Dendritic cell treated with granulocyte-macrophage colony-stimulating factor and Interleukin-4, amounts not matched to agents 40 ng/mL and 50 ng/mL, for 4 days (primary cell): Measurements from ENCODE around the gene TUBB2A.
"Not testable (repeated sequence)": the region's sequence is repeated elsewhere in the genome, so short reads cannot be mapped to it uniquely, and the experiment has no call there.

ENCODE experiments used
- H3K27ac Mint-ChIP-seq: one replicate; pipeline ENCODE4 v1.8.0; 2022; ENCODE audit warnings: mild to moderate bottlenecking, mixed read lengths
- H3K27me3 Mint-ChIP-seq: one replicate; pipeline ENCODE4 v1.8.0; 2022; ENCODE audit warnings: mild to moderate bottlenecking, mixed read lengths
- H3K36me3 Mint-ChIP-seq: one replicate; pipeline ENCODE4 v1.8.0; 2022; ENCODE audit warnings: low read depth, mixed read lengths
- H3K4me1 Mint-ChIP-seq: one replicate; pipeline ENCODE4 v1.8.0; 2022; ENCODE audit warnings: low read depth, mixed read lengths
- H3K4me3 Mint-ChIP-seq: one replicate; pipeline ENCODE4 v1.8.0; 2022; ENCODE audit warnings: mild to moderate bottlenecking, moderate library complexity, mixed read lengths
- H3K9me3 Mint-ChIP-seq: one replicate; pipeline ENCODE4 v1.8.0; 2022; ENCODE audit warnings: mixed read lengths
- intact Hi-C: fragments of 100-400 bp; cut with micrococcal nuclease; formaldehyde crosslinking; loops from one replicate; pipeline ENCODE4 v1.15.0; 2022

The TUBB2A gene

GRCh38 chr6:3155416-3155815, 1.9 kb downstream of the TUBB2A start:
- peaks cover 21% of the 10 kb centered on the region for H3K4me1 Mint-ChIP-seq
- H3K27ac Mint-ChIP-seq: not testable (repeated sequence)

DNA sequence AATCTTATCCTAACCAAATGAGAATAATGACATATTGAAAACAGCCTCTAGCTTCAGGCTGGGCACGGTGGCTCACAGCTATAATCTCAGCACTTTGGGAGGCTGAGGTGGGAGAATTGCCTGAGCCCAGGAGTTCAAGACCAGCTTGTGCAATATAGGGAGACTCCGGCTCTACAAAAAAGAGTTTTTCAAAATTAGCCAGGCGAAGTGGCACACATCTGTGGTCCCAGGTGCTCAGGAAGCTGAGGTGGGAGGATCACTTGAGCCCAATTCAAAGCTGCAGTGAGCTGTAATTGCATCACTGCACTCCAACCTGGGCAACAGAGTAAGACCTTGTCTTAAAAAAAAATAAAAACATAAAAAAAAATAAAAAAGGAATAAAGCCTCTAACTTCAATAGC, 4.7 kb downstream of the TUBB2A start:
- no peak overlapping the region for H3K27ac Mint-ChIP-seq
- peaks cover 23% of the 10 kb centered on the region for H3K36me3 Mint-ChIP-seq
- intact Hi-C loops: no loop called here
- peaks cover 3% of the 10 kb centered on the region for H3K9me3 Mint-ChIP-seq
- peaks cover 9% of the 10 kb centered on the region for H3K4me1 Mint-ChIP-seq
- H3K4me3 Mint-ChIP-seq: no peak overlapping the region
- H3K27me3 Mint-ChIP-seq: peaks cover 20% of the 10 kb centered on the region

More at GRCh38 chr6:3155416-3155815, 1.9 kb downstream of the TUBB2A start:
- intact Hi-C loops, H3K4me3 Mint-ChIP-seq, H3K9me3 Mint-ChIP-seq: not testable (repeated sequence)
- H3K36me3 Mint-ChIP-seq: peaks cover 16% of the 10 kb centered on the region
- H3K27me3 Mint-ChIP-seq: peaks cover 40% of the 10 kb centered on the region

- no peak overlapping the region for H3K4me3 Mint-ChIP-seq
- H3K27ac Mint-ChIP-seq: no peak overlapping the region
- H3K9me3 Mint-ChIP-seq: peaks cover 9% of the 10 kb centered on the region
- peaks cover 18% of the 10 kb centered on the region for H3K27me3 Mint-ChIP-seq
- intact Hi-C loops: no loop called here
- H3K4me1 Mint-ChIP-seq: peaks cover 8% of the 10 kb centered on the region
- peaks cover 27% of the 10 kb centered on the region for H3K36me3 Mint-ChIP-seq
Observed at GRCh38 chr6:3151691-3152090, 5.7 kb downstream of the TUBB2A start.

DNA sequence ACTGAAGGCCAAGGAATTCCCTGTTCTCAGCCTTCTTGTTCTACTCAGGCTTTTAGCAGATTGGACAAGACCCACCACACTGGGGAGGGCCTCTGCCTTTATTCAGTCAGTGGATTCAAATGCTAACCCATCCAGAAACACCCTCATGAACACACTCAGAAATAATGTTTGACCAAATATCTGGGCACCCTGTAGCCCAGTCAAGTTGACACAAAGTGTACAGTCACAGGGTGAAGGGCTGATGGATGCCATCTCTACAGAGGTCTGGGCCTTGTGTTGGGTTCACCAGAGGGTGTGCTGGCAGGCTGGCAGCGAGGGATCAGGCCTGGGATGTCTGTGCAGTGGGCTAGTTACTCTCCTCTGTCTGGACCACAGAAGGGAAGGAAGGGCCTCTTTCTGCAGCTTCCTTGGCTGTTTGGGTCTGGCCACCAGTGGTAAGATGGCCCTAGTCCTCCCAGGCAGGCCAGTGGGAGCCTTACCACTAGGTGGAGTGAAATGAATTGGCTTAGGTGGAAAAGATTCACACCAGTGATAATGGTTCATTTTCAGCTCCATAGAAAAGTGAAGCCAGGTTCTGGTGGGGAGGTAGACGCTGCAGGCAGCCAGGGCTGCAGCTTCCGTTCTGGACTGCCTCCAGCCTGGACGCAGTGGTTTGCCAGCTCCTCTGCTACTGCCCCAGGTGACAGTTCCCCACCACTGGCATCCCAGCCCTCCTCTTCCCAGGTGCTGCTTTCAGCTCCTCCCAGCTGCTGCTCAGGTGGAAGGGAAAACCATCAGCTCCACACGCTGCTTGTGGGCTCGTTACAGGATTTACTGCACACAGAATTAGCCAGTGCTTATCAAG, 9.2 kb downstream of the TUBB2A start:
- no peaks in the 10 kb centered on the region for H3K4me1 Mint-ChIP-seq
- intact Hi-C loops: no loop called here
- H3K36me3 Mint-ChIP-seq: peaks cover 16% of the 10 kb centered on the region
- H3K4me3 Mint-ChIP-seq: no peak overlapping the region
- no peak overlapping the region for H3K27ac Mint-ChIP-seq
- H3K27me3 Mint-ChIP-seq: no peaks in the 10 kb centered on the region
- H3K9me3 Mint-ChIP-seq: peaks cover 9% of the 10 kb centered on the region

DNA sequence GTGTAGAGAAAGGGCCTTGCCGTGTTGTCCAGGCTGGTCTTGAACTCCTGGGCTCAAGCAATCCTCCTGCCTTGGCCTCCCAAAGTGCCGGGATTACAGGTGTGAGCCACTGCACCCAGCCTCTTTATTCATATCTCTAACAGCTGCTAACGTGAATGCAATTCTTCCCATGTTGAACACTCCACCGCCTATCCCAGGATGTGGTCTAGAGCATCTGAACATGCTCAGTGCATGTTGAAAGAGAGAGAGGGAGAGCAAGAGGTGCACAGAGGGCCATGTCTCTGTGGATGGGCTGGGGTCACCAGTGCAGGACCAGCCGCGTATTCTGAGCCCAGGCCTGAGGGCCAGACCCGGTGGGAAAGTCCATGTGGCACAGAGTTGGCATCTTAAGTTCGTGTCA, 12.8 kb downstream of the TUBB2A start:
- intact Hi-C loops: no loop called here
- H3K9me3 Mint-ChIP-seq: peaks cover 9% of the 10 kb centered on the region
- H3K36me3 Mint-ChIP-seq: peaks cover 16% of the 10 kb centered on the region
- H3K27ac Mint-ChIP-seq: no peak overlapping the region
- H3K4me1 Mint-ChIP-seq: peaks cover 10% of the 10 kb centered on the region
- H3K4me3 Mint-ChIP-seq: no peak overlapping the region
- H3K27me3 Mint-ChIP-seq: no peaks in the 10 kb centered on the region

- intact Hi-C loops: no loop called here
- peaks cover 14% of the 10 kb centered on the region for H3K36me3 Mint-ChIP-seq
Observed at GRCh38 chr6:3143158-3143557, 14.2 kb downstream of the TUBB2A start.

GRCh38 chr6:3142536-3142935, 14.8 kb downstream of the TUBB2A start:
- Mint-ChIP-seq H3K27ac (no peak overlapping the region), H3K36me3 (peaks cover 12% of the 10 kb centered on the region), H3K4me3 (no peak overlapping the region), H3K9me3 (peaks cover 4% of the 10 kb centered on the region), H3K27me3 (no peaks in the 10 kb centered on the region), H3K4me1 (peaks cover 22% of the 10 kb centered on the region)
- intact Hi-C loops: no loop called here

More at GRCh38 chr6:3143158-3143557, 14.2 kb downstream of the TUBB2A start:
- H3K4me1 Mint-ChIP-seq: peaks cover 22% of the 10 kb centered on the region
- H3K27me3 Mint-ChIP-seq: no peaks in the 10 kb centered on the region
- H3K27ac Mint-ChIP-seq: no peak overlapping the region
- no peak overlapping the region for H3K4me3 Mint-ChIP-seq
- H3K9me3 Mint-ChIP-seq: peaks cover 9% of the 10 kb centered on the region

DNA sequence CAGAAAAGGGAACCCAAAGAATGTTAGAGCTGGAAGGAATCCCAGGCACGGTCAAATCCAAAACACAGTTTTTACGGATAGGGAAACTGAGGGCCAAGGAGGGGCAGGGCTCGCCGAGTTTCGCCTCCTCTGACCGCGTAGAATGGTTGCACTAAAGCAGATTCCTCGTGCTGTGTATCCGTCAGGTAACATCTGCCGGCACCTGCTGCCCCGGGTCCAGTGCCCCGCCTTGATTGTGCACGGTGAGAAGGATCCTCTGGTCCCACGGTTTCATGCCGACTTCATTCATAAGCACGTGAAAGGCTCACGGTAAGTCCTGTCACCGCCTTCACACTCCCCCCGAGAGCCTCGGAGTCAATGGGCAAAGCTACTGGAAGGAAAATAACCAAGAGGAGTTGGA, 17.1 kb downstream of the TUBB2A start:
- peaks cover 22% of the 10 kb centered on the region for H3K4me1 Mint-ChIP-seq
- H3K36me3 Mint-ChIP-seq: peaks cover 10% of the 10 kb centered on the region
- H3K27ac Mint-ChIP-seq: peak overlapping the region; percentile 85
- intact Hi-C loops: no loop called here
- H3K4me3 Mint-ChIP-seq: no peak overlapping the region
- H3K9me3 Mint-ChIP-seq: no peaks in the 10 kb centered on the region
- no peaks in the 10 kb centered on the region for H3K27me3 Mint-ChIP-seq

DNA sequence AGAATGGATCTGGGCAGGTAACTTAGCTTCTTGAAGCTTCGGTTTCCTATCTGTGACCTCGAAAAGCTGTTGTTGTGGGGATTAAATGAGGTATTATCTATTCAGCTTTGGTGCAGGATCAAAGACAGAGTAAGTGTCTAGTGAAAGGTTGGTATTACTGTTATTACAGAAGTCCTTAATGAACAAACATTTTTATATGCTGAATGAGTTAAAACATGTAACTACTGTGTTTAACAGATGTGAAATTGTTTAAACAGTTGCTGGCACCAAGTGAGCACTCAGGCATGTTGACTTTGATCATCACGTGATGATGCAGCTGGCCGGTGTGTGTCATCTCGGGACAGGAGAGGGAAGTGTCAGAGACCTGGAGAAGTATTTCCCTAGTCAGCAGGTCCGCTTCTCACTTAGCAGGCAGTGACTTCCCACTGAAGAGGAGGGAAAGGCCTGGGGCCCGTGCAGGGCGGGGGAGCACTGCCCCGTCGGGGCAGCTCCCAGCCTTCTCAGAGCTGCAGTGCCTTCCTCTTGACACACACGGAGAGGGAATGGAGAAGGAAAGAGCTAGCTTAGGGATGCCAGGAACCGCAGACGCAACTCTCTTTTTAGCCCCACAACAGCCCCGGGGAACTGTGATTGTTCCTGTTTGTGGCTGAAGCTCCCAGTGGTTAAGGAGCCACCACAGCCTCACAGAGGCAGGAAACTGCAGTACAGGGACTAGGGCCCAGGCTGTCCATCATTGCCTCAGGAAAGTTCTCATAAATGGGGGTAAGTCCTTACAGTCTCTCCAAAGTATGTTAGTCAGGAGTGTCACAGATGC, 18.0 kb downstream of the TUBB2A start:
- Mint-ChIP-seq H3K4me3 (peak overlapping the region; percentile 59), H3K36me3 (peaks cover 10% of the 10 kb centered on the region), H3K9me3 (no peaks in the 10 kb centered on the region), H3K27me3 (no peaks in the 10 kb centered on the region), H3K27ac (peak overlapping the region; percentile 85), H3K4me1 (peaks cover 22% of the 10 kb centered on the region)
- intact Hi-C loops: loop anchor here (1.0 kb wide), 1 partner anchor 18 kb away; the partner anchor contains the start of gene TUBB2A

GRCh38 chr6:3138341-3138740, 19.0 kb downstream of the TUBB2A start:
- no peaks in the 10 kb centered on the region for H3K27me3 Mint-ChIP-seq
- peak overlapping the region; percentile 85 for H3K27ac Mint-ChIP-seq
- H3K4me3 Mint-ChIP-seq: no peak overlapping the region
- H3K4me1 Mint-ChIP-seq: peaks cover 22% of the 10 kb centered on the region
- intact Hi-C loops: no loop called here
- H3K36me3 Mint-ChIP-seq: peaks cover 10% of the 10 kb centered on the region
- no peaks in the 10 kb centered on the region for H3K9me3 Mint-ChIP-seq

GRCh38 chr6:3137873-3138272, 19.5 kb downstream of the TUBB2A start:
- H3K4me3 Mint-ChIP-seq, H3K9me3 Mint-ChIP-seq, intact Hi-C loops, H3K27ac Mint-ChIP-seq, H3K27me3 Mint-ChIP-seq: not testable (repeated sequence)
- Mint-ChIP-seq H3K36me3 (peaks cover 12% of the 10 kb centered on the region), H3K4me1 (peaks cover 22% of the 10 kb centered on the region)

DNA sequence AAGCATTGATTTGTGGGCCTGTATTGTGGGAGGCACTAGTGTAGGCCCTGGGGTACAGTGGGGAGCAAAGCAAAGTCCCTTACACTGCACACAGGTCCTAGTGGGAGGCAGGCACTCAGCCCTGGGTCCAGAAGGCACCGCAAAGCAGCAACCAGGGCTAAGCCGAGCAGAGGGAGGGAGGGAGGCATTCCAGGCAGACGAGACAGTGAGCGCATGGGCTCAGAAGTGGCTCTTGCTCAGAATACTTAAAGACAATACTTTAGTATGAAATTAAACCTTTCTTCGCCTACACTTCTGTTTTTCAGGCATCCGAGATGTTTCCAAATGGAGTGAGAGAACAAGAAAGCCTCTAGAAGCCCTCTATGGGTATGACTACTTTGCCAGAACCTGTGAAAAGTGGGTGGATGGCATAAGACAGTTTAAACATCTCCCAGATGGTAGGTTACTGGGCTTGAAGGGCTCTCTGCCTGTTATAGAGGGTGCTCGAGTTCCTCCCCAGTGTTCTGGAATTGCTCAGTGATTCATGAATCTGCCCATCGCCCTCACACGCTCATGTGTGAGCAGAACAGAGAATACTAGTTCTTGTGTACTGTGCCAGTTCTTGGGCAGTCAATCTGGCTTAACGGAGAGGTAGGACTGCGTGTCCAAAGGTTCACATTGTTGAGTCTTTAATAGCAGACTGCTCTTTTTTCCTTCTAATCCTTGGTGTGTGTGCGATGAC, 20.1 kb downstream of the TUBB2A start:
- peaks cover 22% of the 10 kb centered on the region for H3K4me1 Mint-ChIP-seq
- H3K27ac Mint-ChIP-seq: no peak overlapping the region
- no peaks in the 10 kb centered on the region for H3K9me3 Mint-ChIP-seq
- H3K36me3 Mint-ChIP-seq: peaks cover 15% of the 10 kb centered on the region
- H3K4me3 Mint-ChIP-seq: no peak overlapping the region
- H3K27me3 Mint-ChIP-seq: no peaks in the 10 kb centered on the region
- intact Hi-C loops: no loop called here

GRCh38 chr6:3136292-3137011, 20.9 kb downstream of the TUBB2A start:
- Mint-ChIP-seq H3K27me3 (no peaks in the 10 kb centered on the region), H3K27ac (no peak overlapping the region), H3K9me3 (no peaks in the 10 kb centered on the region), H3K4me1 (peaks cover 22% of the 10 kb centered on the region), H3K4me3 (no peak overlapping the region), H3K36me3 (peaks cover 22% of the 10 kb centered on the region)
- intact Hi-C loops: no loop called here
